ENCODE data around the gene SIX2. TPM values are rescaled to one million over a fixed set of nuclear protein-coding genes. Genes with fewer than 3 reads are reported as not detected.

Gene SIX2
- total and polyA plus RNA-seq, 2 of the 13 experiments (the other 11 are each of a cell fraction or from before 2014, with no cell fraction given) = not detected

- no peak for TF ChIP-seq ZBTB43 (CRISPR knock-in tag; conservative IDR thresholded peaks at IDR 0.05)
- TF ChIP-seq HNF1B (CRISPR knock-in tag; IDR thresholded peaks at IDR 0.05) = peak; percentile 34; the same call in 1 of the 2 replicates
- no peak for TF ChIP-seq KLF13 (CRISPR knock-in tag; IDR thresholded peaks at IDR 0.05)
- peak; percentile 45 for TF ChIP-seq ZNF883 (CRISPR knock-in tag; IDR thresholded peaks at IDR 0.05; ENCODE audit: not compliant biosample characterization)
- 0 out of 2 replicates have a peak, but pooled peaks have one; percentile 28 for TF ChIP-seq MAZ (IDR thresholded peaks at IDR 0.05; ENCODE audit: borderline replicate concordance, low read depth, low read length)
- TF ChIP-seq MAZ (CRISPR knock-in tag; IDR thresholded peaks at IDR 0.05; ENCODE audit: low read depth) = peak; percentile 69
- peak; percentile 57; the same call in 1 of the 2 replicates for TF ChIP-seq ZNF768 (CRISPR knock-in tag; IDR thresholded peaks at IDR 0.05)
- TF ChIP-seq ZXDC (CRISPR knock-in tag; IDR thresholded peaks at IDR 0.05) = peak; percentile 78; the same call in 1 of the 2 replicates
- TF ChIP-seq ZNF674 (CRISPR knock-in tag; IDR thresholded peaks at IDR 0.05; ENCODE audit: low read depth) = no peak
- 0 out of 2 replicates have a peak, but pooled peaks have one; percentile 54 for TF ChIP-seq ZNF598 (CRISPR knock-in tag; IDR thresholded peaks at IDR 0.05; ENCODE audit: borderline replicate concordance)
- TF ChIP-seq ZNF724P (CRISPR knock-in tag; IDR thresholded peaks at IDR 0.05; ENCODE audit: borderline replicate concordance) = 0 out of 2 replicates have a peak, but pooled peaks have one; percentile 27
- TF ChIP-seq ZNF614 (CRISPR knock-in tag; IDR thresholded peaks at IDR 0.05; ENCODE audit: borderline replicate concordance) = peak; percentile 22; the same call in 1 of the 2 replicates
- TF ChIP-seq MZF1 (CRISPR knock-in tag; IDR thresholded peaks at IDR 0.05; ENCODE audit: borderline replicate concordance) = 0 out of 2 replicates have a peak, but pooled peaks have one; percentile 17
- TF ChIP-seq HMG20B (CRISPR knock-in tag; conservative IDR thresholded peaks at IDR 0.05) = 0 out of 2 replicates have a peak, but pooled peaks have one; percentile 28
- TF ChIP-seq ZNF260 (CRISPR knock-in tag; IDR thresholded peaks at IDR 0.05; ENCODE audit: borderline replicate concordance, low read depth) = no peak
- peak; percentile 90 for TF ChIP-seq BORCS8-MEF2B (CRISPR knock-in tag; IDR thresholded peaks at IDR 0.05)
- peak; percentile 51; the same call in 1 of the 2 replicates for TF ChIP-seq SMC3 (IDR thresholded peaks at IDR 0.05; ENCODE audit: low read length)
- TF ChIP-seq REXO4 (CRISPR knock-in tag; IDR thresholded peaks at IDR 0.05; ENCODE audit: borderline replicate concordance) = peak; percentile 85; the same call in 1 of the 2 replicates
- peak; percentile 68; the same call in 1 of the 2 replicates for TF ChIP-seq TFDP2 (CRISPR knock-in tag; IDR thresholded peaks at IDR 0.05)
- peak; percentile 87 for TF ChIP-seq ZNF781 (CRISPR knock-in tag; IDR thresholded peaks at IDR 0.05; ENCODE audit: borderline replicate concordance, not compliant biosample characterization)
- no peak for TF ChIP-seq ZKSCAN5 (CRISPR knock-in tag; IDR thresholded peaks at IDR 0.05)
- TF ChIP-seq FOXO1 (CRISPR knock-in tag; IDR thresholded peaks at IDR 0.05) = peak; percentile 59; the same call in 1 of the 2 replicates
Measured at GRCh38 chr2:44955593-44956392, 53.5 kb downstream of the SIX2 start (continued).

All from HepG2 (cell line).